HG03342 (cell line): Measurements from ENCODE around the gene FLACC1.
"Not testable (repeated sequence)": the region's sequence is repeated elsewhere in the genome, so short reads cannot be mapped to it uniquely, and the experiment has no call there.

Experiments used
- ATAC-seq: cut with Tn5 transposase; IDR thresholded peaks from one replicate; pipeline ENCODE4 v1.9.1; 2021; ENCODE audit warnings: mild to moderate bottlenecking, moderate library complexity; ENCODE audit not compliant: unreplicated experiment

Gene FLACC1

DNA sequence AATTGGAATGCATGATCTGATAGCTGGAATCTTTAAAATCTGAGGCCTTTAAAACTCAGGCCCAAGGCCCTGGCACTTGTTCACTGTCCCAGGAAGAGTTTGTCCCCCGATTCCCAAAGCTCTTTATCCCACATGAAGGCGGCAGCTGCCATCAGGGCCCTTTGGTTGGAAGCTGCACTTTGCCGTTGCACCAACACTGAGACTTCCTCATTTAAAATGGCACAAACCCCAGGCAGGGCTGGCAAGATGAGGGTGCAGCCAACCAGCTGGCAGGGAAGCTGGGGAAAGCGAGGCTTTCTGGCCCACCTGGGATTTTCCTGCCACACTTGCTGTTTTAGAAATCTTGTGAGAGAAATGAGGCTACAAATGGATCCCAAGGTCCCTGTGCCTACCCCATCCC, 6.3 kb downstream of the FLACC1 start:
- no peak for ATAC-seq

DNA sequence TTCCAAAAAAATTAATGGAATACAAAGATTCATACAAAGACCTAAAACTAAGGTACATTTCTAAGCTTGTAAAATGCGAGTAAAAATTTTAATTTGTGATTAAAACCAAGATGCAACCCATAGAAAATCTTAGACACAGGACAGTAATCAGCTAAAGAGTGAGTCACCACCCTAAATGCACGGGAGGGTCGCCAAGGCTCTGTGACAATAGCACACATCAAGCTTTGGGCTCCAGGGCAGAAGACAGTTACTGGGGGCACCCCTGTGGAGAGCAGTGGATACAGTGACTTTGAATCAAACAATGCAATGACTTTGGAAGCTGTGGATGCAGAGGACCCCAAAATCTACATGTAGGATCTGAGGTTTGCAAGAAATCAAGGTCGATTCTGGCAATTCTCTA, 7.5 kb downstream of the FLACC1 start:
- no peak for ATAC-seq

DNA sequence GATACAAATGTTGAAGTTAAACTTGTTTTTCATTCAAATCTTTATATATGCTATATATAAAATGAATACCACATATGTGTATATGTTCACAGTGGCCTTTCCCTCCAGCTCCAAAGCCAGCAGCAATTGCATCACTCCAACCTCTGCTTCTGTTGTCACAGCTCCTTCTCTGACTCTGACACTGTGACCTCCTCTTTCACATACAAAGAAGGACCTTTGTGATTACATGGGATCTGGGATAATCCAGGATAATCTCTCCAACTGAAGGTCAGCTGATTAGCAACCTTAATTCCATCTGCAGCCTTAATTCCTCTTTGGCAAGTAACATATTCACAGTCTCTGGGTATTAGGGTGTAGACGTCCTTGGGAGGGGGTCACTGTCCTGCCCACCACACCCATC, 8.4 kb downstream of the FLACC1 start:
- ATAC-seq, result no peak

DNA sequence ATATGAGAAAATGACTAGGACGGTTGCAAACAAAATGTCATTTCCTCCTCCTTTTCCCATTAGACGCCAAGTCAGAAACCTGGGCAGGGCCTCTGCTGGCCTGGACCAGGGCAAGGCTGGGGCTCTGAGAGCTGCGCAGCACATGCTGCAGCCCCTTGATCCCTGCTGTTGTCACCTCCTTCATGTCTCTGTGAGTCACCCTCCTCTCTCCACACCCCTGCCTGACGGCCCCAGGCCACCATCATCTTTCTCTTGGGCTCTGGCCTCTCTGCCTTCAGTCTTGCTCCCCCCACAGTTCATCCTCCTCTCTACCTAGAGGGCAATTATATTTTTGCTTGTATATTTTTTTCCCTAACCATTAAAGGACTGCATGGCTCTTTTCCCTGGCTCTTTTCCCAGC, 10.0 kb downstream of the FLACC1 start:
- no peak for ATAC-seq

DNA sequence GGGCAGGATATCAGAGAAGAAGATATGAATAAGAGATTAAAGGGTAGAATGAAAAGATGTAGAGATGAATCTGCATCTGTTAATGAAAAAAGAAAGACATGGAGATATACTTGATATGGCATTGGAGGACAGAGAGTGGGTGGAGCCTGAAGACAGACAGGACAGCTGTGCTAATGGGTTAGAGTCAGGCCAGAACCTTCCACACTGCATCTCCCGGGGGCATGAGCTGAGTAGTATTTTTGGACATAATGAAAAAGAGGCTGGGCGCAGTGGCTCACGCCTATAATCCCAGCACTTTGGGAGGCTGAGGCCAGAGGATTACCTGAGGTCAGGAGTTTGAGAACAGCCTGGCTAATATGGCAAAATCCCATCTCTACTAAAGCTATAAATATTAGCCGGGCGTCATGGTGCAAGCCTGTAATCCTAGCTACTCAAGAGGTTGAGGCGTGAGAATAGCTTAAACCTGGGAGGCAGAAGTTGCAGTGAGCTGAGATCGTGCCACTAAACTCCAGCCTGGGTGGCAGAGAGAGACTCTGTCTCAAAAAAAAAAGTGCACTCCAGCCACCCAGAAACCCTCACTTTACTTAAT, 11.4 kb downstream of the FLACC1 start:
- ATAC-seq, result no peak

DNA sequence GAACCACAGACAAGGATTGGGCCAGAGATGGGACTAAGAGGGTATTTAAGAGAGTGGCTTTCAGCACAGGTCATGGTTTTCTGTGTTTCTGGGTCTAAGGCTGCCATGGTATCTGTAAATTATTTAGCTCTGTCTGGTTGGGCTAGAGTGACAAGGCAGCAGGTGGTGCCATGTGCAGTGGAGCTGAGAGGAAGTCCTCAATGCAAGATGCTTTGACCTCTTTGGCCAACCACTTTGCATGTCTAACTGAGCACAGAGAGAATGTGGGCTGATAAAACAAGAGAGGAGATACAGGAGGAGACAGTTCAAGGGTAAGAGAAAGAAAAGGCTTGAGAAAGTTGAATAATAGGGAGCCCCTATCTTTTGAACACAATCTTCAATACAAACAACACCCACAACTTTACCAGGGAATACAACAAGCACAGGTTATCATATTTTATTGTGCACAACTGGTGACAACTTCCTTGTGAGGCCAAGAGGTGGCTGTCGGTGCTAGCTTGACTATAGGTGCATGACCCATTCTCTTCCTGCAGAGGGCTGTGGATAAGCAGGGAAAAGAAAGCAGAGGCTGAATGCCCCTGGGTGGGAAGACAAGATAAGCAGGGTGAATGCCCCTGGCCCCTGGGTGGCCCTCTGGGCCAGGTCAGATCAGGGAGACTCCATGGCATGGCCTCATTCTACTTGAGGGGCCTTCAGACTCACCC, 12.3 kb downstream of the FLACC1 start:
- peak; percentile 96 for ATAC-seq

DNA sequence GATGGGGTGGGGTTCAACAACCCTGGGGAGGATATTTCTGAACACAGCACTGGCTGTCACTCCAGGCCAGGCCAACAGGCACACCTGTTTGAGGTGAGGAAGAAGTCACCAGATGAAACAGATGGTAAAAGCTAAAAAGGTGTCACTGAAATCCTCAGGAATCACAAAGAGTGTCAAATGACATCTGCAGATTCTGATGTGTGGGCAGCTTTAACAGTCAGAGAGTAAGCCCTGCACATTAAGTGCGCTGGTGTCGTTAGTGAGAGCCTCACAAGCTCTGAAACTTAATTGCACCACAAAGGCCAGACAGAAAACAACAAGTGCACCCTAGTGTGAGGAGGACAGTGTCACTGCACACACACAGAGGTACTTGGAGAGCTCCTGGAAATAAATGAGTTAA, 13.6 kb downstream of the FLACC1 start:
- no peak for ATAC-seq

DNA sequence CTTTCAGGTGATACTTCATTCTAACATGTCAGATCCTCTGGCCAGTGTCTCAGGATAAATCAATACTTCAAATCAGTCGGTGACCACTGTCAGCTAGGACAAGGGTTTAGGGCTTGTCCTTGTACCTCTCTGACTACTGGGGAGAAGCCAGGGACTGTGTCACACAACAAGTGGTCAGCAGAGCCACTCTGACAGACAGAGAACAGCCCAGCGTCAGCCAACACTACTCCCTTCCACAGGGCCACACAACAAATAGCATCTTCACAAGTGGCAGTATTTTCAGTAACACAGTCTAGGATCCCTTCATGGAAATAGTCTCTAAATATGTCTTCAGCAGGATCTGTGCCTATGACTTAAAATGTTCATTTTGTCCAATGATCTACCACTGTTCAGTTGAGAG, 14.2 kb downstream of the FLACC1 start:
- ATAC-seq, result no peak

DNA sequence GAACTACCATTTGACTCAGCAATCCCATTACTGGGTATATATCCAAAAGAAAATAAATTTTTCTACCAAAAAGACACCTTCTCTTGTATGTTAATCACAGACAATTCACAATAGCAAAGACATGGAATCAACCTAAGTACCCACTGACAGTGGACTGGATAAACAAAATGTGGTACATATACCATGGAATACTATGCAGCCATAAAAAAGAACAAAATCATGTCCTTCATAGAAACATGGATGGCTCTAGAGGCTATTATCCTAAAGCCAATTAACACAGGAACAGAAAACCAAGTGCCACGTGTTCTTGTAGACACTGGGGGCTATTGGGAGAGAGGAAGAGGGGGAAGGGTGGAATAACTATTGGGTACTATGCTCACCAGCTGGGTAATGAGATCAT, 27.7 kb downstream of the FLACC1 start:
- ATAC-seq, result no peak

DNA sequence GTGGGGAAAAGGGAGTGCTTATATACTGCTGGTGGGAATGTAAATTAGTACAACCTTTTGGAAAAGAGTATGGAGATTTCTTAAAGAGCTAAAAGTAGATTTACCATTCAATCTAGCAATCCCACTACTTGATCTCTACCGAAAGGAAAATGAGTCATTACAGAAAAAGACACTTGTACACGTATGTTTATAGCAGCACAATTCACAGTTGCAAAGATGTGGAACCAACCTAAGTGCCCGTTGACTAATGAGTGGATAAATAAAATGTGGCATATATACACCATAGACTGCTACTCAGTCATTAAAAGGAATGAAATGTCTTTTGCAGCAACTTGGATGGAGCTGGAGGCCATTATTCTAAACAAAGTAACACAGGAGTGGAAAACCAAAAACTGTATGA, 29.5 kb downstream of the FLACC1 start:
- ATAC-seq, result no peak

DNA sequence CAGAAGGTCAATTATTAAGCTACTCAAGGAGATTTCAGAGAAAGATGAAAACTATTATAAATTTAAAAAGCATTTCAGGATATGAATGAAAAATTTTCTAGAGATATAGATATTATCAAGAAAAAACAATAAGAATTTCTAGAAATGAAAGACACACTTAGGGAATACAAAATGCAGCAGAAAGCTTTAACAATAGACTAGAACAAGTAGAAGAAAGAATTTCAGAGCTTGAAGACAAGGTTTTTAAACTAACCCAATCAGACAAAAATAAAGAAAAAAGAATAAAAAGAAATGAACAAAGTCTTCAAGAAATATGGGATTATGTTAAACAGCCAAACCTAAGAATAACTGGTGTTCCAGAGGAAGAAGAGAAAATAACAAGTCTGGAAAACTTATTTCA, 34.4 kb downstream of the FLACC1 start:
- no peak for ATAC-seq

DNA sequence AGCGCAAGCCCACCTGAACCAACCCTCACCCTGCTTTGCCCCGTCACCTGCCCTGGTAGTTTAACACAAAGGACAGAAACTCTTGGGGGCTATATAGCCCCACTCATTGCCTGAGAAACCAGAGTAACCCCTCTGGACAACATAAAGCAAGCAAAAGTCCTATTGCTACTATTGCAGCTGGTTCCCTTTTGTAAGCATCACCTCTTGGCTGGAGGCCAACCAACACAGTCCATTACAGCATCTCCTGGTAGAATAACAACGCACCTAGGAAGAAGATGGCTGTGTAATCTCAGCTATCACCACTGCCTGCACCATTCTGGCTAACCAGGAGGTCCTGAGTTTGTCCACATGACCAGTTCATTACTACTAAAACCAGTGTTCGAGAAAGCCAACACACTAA, 36.4 kb downstream of the FLACC1 start:
- ATAC-seq, result no peak

DNA sequence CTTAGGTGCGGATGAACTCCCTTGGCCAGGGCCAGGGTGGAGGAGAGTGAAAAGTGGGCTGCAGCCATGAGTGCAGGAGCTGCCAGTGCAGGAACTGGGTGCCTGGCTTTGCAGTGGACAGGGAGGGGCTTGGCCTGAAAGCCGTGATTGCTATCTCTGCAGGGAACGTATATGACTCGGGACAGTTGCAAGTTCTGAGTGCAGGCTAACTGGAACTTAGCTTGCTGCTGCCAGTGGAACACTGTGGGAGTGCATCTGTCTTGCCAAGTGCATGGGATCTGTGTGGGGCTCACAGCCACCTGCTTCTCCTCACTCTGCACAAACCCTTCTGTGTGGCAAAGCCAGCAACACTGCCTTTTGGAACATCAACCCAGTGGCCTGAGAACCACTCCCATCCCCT, 36.9 kb downstream of the FLACC1 start:
- ATAC-seq, result no peak

DNA sequence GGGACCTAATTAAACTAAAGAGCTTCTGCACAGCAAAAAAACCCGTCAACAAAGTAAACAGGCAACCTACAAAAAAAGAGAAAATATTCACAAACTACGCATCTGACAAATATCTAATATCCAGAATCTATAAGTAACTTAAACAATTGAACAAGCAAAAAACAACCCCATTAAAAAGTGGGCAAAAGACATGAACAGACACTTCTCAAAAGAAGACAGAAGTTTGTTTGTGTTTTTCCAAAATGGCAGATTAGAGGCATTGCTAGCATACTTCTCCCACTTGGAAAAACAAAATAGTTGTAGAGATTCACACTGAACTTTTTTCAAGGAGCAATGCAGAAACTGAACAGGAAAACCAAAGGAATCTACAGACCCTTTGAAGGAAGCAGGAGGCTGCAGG, 37.6 kb downstream of the FLACC1 start:
- ATAC-seq, result no peak

DNA sequence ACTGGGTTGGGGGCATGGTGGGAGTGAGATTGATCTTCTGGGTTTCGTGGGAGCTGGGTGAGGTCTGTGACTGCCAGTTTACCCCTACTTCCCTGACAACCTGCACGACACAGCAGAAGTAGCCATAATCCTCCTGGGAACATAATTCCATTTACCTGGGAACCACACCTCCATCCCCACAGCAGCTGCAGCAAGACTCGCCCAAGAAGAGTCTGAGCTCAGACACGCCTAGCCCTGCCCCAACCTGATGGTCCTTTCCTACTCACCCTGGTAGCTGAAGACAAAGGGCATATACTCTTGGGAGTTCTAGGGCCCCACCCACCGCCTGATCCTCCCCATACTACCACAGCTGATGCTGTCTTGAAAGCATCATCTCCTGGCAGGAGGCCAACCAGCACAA, 43.8 kb downstream of the FLACC1 start:
- ATAC-seq, result no peak

DNA sequence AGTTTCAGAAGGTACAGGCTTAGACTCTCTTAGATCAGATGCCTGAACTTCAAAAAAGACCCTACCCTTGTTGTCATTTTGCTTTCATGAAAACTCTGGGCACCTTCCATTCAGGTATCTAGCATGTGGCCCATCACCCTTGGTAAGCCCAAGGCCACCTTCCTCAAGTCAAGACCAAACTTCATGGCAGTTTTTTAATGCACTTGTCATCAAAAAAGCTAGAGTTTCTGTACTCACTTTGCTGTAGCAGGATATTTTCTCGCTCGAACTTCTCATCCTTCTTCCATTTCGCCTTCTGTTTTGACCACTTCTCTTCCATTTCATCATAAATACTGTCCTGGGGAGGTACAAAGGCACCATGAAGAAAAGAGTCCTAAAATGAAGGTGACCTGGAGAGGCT, 48.2 kb downstream of the FLACC1 start:
- ATAC-seq, result no peak

DNA sequence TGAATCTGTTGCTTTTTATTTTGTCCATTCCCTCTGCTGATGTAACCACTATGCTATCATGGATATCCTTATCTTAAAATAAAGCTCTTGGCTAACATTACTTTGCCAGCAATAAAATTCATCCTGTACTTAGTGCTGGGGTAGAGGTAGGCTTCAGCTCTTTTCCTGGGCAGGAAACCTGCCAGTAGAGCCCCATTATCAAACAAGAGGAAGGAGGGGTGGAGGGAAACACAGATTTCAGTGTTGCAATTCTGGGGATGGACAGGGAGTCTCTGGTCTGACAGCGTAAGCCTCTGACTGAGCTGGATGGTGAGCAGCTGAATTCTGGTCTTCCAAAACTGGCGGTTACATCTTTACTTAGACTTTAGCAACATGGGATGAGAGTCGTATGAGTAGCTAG, 49.3 kb downstream of the FLACC1 start:
- ATAC-seq, result no peak

DNA sequence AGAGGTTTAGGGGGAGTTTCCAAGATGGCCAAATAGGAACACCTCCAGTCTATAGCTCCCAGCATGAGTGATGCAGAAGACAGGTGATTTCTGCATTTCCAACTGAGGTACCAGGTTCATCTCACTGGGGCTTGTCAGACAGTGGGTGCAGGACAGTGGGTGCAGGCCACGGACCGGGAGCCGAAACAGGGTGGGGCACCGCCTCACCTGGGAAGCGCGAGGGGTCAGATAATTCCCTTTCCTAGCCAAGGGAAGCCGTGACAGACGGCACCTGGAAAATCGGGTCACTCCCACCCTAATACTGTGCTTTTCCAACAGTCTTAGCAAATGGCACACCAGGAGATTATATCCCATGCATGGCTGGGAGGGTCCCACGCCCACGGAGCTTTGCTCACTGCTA, 57.2 kb downstream of the FLACC1 start:
- ATAC-seq, result not testable (repeated sequence)

DNA sequence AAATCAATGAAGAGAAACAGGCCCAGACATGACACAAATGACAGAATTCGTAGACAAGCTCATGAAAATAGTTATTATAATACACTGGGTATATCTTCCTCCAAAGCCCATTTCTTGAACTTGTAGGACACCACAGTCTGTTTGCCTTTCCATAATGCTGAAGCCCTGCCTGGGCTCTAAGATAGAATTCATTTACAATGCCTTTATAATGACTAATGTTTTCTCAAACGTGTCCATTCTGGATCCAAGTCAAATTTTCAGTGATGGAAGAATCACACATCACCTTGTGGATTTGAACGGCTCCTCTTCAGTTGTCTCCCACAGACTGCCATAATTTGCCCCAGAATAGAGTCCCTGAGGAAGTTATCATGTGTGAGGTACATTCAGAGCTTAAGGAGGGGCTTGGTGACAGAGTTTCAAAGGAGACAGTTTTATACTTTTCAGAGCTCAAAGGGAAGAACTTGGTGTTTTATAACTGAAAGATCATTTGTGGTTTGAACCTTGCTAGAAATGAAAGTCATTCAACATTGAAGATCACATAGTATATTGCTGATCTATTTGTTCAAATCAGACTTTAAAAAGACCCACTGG, 58.6 kb downstream of the FLACC1 start:
- no peak for ATAC-seq

DNA sequence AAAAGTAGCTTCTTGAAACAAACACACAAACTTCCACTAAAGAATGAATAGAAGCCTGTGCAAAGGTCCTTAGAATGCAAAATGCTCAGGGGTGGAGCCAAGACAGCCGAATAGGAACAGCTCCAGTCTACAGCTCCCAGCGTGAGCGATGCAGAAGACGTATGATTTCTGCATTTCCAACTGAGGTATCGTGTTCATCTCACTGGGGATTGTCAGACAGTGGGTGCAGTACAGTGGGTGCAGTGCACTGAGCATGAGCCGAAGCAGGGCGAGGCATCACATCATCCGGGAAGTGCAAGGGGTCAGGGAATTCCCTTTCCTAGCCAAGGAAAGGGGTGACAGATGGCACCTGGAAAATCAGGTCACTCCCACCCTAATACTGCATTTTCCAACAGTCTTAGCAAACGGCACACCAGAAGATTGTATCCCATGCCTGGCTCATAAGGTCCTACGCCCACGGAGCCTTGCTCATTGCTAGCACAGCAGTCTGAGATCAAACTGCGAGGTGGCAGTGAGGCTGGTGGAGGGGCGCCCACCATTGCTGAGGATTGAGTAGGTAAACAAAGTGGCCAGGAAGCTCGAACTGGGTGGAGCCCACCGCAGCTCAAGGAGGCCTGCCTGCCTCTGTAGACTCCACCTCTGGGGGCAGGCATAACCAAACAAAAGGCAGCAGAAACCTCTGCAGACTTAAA, 66.5 kb downstream of the FLACC1 start:
- not testable (repeated sequence) for ATAC-seq

DNA sequence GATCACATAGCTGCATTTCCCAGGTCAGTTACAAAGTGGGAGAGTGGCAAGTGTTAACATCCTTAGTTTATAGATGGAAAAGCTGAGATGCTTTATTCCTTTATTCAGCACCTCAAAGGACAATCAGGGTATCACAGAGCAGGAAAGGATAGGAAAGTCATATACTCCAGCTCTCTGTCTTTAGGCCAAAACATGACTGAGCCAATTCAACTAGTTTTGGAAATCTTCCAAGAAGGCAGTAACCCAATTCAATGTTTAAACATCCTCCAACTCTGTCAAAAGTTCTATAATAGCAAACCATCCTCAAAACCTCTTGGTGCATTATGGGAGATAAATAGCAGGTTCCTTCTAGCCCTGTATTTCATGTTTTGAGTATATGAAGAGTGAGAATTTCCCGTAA, 71.6 kb downstream of the FLACC1 start:
- ATAC-seq, result no peak
